NB4 (cell line): ENCODE measurements around the gene DMRTA1.

ENCODE experiments used
- CTCF ChIP-seq: IDR thresholded peaks from one replicate; pipeline ENCODE4 v1.5.1; 2012; ENCODE audit warnings: low read depth, low read length
- MAX ChIP-seq: IDR thresholded peaks from 2 replicates; pipeline ENCODE4 v1.6.1; 2011; ENCODE audit warnings: low read depth, low read length
- MYC ChIP-seq: IDR thresholded peaks from 2 replicates; pipeline ENCODE4 v1.6.1; 2011; ENCODE audit warnings: low read depth, low read length
- POLR2A ChIP-seq: IDR thresholded peaks from 2 replicates; pipeline ENCODE4 v1.6.1; 2011; ENCODE audit warnings: mild to moderate bottlenecking; ENCODE audit not compliant: insufficient read length; ENCODE audit errors: extremely low read depth

GRCh38 chr9:22425551-22425950 lies 21.1 kb upstream of the DMRTA1 start:
- TF ChIP-seq POLR2A (no peak), CTCF (no peak), MAX (no peak), MYC (no peak)
